HEK293 (cell line): Measurements from ENCODE around the gene CD276.

Source experiments
- CTCF ChIA-PET: fragments of 350-600 bp; formaldehyde crosslinking; extraction: SDS; loops from one replicate; lab custom pipeline; 2021; ENCODE audit warnings: antibody characterized with exemption; lab: Yijun Ruan, JAX
- POLR2A ChIA-PET: fragments of 300-600 bp; formaldehyde crosslinking; extraction: SDS; loops from one replicate; lab custom pipeline; 2020; ENCODE audit warnings: antibody characterized with exemption, inconsistent platforms; lab: Yijun Ruan, JAX
- H3K27ac ChIP-seq: fragments of 200-500 bp; sonication (Bioruptor generic); 2 replicates; pipeline ENCODE4 v1.5.1; 2014; ENCODE audit warnings: low read depth, low read length, control low read depth, inconsistent platforms; ENCODE audit errors: extremely low read depth
- H3K36me3 ChIP-seq, 2 experiments: fragments of 200-500 bp in 1 of 2; sonication (Bioruptor generic) in 1 of 2; 1 replicate in 1 of 2; 2 replicates in 1 of 2; pipeline ENCODE4 v1.5.1; 2014 to 2017; ENCODE audit warnings: inconsistent platforms in 2 of 2, low read length in 2 of 2; ENCODE audit not compliant: control insufficient read depth in 2 of 2, insufficient read depth in 1 of 2
- H3K4me1 ChIP-seq: fragments of 200-500 bp; sonication (Bioruptor generic); 2 replicates; pipeline ENCODE4 v1.5.1; 2014; ENCODE audit warnings: mild to moderate bottlenecking, low read length, inconsistent platforms; ENCODE audit not compliant: control insufficient read depth, insufficient read depth
- H3K4me3 ChIP-seq: 2 replicates; pipeline ENCODE4 v1.5.1; 2011; ENCODE audit warnings: low read depth, mild to moderate bottlenecking, control low read depth, low read length, moderate library complexity
- H3K9me3 ChIP-seq: fragments of 200-500 bp; sonication (Bioruptor generic); 2 replicates; pipeline ENCODE4 v1.5.1; 2014; ENCODE audit warnings: low read depth, low read length, inconsistent platforms; ENCODE audit not compliant: control insufficient read depth, insufficient read depth
- KLF9 ChIP-seq: fragments of 450-650 bp; formaldehyde crosslinking; IDR thresholded peaks from 2 replicates; pipeline ENCODE4 v1.5.1; 2016; ENCODE audit warnings: missing biosample characterization, missing genetic modification characterization, low read depth
- MZF1 ChIP-seq: fragments of 450-650 bp; formaldehyde crosslinking; IDR thresholded peaks from 2 replicates; pipeline ENCODE4 v1.5.1; 2017; ENCODE audit warnings: missing biosample characterization, missing genetic modification characterization, borderline replicate concordance
- RBAK ChIP-seq: fragments of 450-650 bp; formaldehyde crosslinking; IDR thresholded peaks from 2 replicates; pipeline ENCODE4 v1.5.1; 2016; ENCODE audit warnings: missing biosample characterization, missing genetic modification characterization
- WT1 ChIP-seq: fragments of 450-650 bp; formaldehyde crosslinking; IDR thresholded peaks from 2 replicates; pipeline ENCODE4 v1.5.1; 2016; ENCODE audit warnings: missing biosample characterization, missing genetic modification characterization
- ZBTB48 ChIP-seq: fragments of 450-650 bp; formaldehyde crosslinking; IDR thresholded peaks from 2 replicates; pipeline ENCODE4 v1.5.1; 2016; ENCODE audit warnings: missing biosample characterization, missing genetic modification characterization
- ZNF138 ChIP-seq: fragments of 450-650 bp; formaldehyde crosslinking; IDR thresholded peaks from 2 replicates; pipeline ENCODE4 v1.5.1; 2016; ENCODE audit warnings: missing biosample characterization, missing genetic modification characterization, borderline replicate concordance
- ZNF302 ChIP-seq: fragments of 450-650 bp; formaldehyde crosslinking; IDR thresholded peaks from 2 replicates; pipeline ENCODE4 v1.5.1; 2016; ENCODE audit warnings: missing biosample characterization, missing genetic modification characterization, low read depth
- ZNF341 ChIP-seq: fragments of 450-650 bp; formaldehyde crosslinking; IDR thresholded peaks from 2 replicates; pipeline ENCODE4; 2016; ENCODE audit warnings: low read depth, missing biosample characterization, missing genetic modification characterization
- ZNF510 ChIP-seq: fragments of 450-650 bp; formaldehyde crosslinking; IDR thresholded peaks from 2 replicates; pipeline ENCODE4 v1.5.1; 2018; ENCODE audit warnings: mild to moderate bottlenecking, missing genetic modification characterization, missing biosample characterization; ENCODE audit not compliant: insufficient replicate concordance
- ZNF585B ChIP-seq: fragments of 450-650 bp; formaldehyde crosslinking; IDR thresholded peaks from 2 replicates; pipeline ENCODE4 v1.5.1; 2016; ENCODE audit warnings: missing biosample characterization, missing genetic modification characterization
- ZNF670 ChIP-seq: fragments of 450-650 bp; formaldehyde crosslinking; IDR thresholded peaks from 2 replicates; pipeline ENCODE4 v1.5.1; 2016; ENCODE audit warnings: missing biosample characterization, missing genetic modification characterization, low read depth
- ZNF677 ChIP-seq: fragments of 450-650 bp; IDR thresholded peaks from 2 replicates; pipeline ENCODE4 v1.5.0; 2018; ENCODE audit warnings: missing biosample characterization, mild to moderate bottlenecking, missing genetic modification characterization, moderate library complexity
- TF ChIP-seq, protein P1 (sequence below): fragments of 450-650 bp; formaldehyde crosslinking; IDR thresholded peaks from 2 replicates; pipeline ENCODE4 v1.5.1; 2016; ENCODE audit warnings: missing biosample characterization, missing genetic modification characterization
- TF ChIP-seq, protein P2 (sequence below): fragments of 450-650 bp; formaldehyde crosslinking; conservative IDR thresholded peaks from 2 replicates; pipeline ENCODE4 v1.5.1; 2016; ENCODE audit warnings: low read depth, missing biosample characterization, missing genetic modification characterization
- TF ChIP-seq, protein P3 (sequence below): fragments of 450-650 bp; formaldehyde crosslinking; IDR thresholded peaks from 2 replicates; pipeline ENCODE4 v1.5.1; 2016; ENCODE audit warnings: missing biosample characterization, missing genetic modification characterization
- TF ChIP-seq, protein P4 (sequence below): fragments of 450-650 bp; formaldehyde crosslinking; IDR thresholded peaks from 2 replicates; pipeline ENCODE4 v1.5.1; 2016; ENCODE audit warnings: missing biosample characterization, missing genetic modification characterization

The CD276 gene

DNA sequence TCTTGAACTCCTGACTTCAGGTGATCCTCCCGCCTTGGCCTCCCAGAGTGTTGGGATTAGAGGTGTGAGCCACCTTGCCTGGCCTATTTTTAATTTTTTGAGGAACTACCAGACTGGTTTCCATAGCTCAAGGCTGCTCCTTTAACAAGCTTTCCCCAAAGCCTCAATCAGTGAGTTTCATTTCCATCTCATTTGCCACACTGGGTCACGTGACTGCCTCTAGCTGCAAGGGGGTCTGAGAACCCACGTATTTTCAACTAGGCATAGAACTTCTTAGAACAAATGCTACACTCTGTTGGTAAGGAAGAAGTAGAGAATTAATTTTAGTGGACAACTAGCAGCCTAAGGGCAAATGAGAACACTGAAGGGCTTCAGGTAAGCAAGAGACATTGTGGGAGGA is 3.1 kb upstream of the CD276 start:
- CTCF ChIA-PET = interaction anchor here (0.7 to 14.1 kb wide), 3 partner anchors 18 to 190 kb away, joined by 3 to 261 read pairs (median 4); no protein-coding TSS in a partner anchor
- POLR2A ChIA-PET = no interaction called here
- TF ChIP-seq ZNF585B (tag by site-specific recombination) (no peak), ZNF510 (no peak), KLF9 (tag by site-specific recombination) (no peak), ZBTB48 (tag by site-specific recombination) (no peak), ZNF677 (tag by site-specific recombination) (no peak), MZF1 (no peak), ZNF138 (tag by site-specific recombination) (no peak), ZNF341 (no peak)
- TF ChIP-seq, protein P1, sequence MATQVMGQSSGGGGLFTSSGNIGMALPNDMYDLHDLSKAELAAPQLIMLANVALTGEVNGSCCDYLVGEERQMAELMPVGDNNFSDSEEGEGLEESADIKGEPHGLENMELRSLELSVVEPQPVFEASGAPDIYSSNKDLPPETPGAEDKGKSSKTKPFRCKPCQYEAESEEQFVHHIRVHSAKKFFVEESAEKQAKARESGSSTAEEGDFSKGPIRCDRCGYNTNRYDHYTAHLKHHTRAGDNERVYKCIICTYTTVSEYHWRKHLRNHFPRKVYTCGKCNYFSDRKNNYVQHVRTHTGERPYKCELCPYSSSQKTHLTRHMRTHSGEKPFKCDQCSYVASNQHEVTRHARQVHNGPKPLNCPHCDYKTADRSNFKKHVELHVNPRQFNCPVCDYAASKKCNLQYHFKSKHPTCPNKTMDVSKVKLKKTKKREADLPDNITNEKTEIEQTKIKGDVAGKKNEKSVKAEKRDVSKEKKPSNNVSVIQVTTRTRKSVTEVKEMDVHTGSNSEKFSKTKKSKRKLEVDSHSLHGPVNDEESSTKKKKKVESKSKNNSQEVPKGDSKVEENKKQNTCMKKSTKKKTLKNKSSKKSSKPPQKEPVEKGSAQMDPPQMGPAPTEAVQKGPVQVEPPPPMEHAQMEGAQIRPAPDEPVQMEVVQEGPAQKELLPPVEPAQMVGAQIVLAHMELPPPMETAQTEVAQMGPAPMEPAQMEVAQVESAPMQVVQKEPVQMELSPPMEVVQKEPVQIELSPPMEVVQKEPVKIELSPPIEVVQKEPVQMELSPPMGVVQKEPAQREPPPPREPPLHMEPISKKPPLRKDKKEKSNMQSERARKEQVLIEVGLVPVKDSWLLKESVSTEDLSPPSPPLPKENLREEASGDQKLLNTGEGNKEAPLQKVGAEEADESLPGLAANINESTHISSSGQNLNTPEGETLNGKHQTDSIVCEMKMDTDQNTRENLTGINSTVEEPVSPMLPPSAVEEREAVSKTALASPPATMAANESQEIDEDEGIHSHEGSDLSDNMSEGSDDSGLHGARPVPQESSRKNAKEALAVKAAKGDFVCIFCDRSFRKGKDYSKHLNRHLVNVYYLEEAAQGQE = no peak
- TF ChIP-seq, protein P2, sequence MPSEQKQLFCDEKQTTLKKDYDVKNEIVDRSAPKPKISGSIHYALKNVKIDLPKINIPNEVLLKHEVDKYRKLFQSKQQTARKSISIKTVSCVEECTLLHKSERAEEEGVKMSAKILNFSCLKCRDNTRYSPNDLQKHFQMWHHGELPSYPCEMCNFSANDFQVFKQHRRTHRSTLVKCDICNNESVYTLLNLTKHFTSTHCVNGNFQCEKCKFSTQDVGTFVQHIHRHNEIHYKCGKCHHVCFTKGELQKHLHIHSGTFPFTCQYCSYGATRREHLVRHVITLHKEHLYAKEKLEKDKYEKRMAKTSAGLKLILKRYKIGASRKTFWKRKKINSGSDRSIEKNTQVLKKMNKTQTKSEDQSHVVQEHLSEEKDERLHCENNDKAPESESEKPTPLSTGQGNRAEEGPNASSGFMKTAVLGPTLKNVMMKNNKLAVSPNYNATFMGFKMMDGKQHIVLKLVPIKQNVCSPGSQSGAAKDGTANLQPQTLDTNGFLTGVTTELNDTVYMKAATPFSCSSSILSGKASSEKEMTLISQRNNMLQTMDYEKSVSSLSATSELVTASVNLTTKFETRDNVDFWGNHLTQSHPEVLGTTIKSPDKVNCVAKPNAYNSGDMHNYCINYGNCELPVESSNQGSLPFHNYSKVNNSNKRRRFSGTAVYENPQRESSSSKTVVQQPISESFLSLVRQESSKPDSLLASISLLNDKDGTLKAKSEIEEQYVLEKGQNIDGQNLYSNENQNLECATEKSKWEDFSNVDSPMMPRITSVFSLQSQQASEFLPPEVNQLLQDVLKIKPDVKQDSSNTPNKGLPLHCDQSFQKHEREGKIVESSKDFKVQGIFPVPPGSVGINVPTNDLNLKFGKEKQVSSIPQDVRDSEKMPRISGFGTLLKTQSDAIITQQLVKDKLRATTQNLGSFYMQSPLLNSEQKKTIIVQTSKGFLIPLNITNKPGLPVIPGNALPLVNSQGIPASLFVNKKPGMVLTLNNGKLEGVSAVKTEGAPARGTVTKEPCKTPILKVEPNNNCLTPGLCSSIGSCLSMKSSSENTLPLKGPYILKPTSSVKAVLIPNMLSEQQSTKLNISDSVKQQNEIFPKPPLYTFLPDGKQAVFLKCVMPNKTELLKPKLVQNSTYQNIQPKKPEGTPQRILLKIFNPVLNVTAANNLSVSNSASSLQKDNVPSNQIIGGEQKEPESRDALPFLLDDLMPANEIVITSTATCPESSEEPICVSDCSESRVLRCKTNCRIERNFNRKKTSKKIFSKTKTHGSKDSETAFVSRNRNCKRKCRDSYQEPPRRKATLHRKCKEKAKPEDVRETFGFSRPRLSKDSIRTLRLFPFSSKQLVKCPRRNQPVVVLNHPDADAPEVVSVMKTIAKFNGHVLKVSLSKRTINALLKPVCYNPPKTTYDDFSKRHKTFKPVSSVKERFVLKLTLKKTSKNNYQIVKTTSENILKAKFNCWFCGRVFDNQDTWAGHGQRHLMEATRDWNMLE (tag by site-specific recombination) = no peak
- TF ChIP-seq, protein P3, sequence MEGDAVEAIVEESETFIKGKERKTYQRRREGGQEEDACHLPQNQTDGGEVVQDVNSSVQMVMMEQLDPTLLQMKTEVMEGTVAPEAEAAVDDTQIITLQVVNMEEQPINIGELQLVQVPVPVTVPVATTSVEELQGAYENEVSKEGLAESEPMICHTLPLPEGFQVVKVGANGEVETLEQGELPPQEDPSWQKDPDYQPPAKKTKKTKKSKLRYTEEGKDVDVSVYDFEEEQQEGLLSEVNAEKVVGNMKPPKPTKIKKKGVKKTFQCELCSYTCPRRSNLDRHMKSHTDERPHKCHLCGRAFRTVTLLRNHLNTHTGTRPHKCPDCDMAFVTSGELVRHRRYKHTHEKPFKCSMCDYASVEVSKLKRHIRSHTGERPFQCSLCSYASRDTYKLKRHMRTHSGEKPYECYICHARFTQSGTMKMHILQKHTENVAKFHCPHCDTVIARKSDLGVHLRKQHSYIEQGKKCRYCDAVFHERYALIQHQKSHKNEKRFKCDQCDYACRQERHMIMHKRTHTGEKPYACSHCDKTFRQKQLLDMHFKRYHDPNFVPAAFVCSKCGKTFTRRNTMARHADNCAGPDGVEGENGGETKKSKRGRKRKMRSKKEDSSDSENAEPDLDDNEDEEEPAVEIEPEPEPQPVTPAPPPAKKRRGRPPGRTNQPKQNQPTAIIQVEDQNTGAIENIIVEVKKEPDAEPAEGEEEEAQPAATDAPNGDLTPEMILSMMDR = no peak
- Histone ChIP-seq H3K4me3 (no peak overlapping the region), H3K4me1 (peaks cover 10% of the 10 kb centered on the region), H3K36me3 (no peaks in the 10 kb centered on the region), H3K27ac (no peak overlapping the region), H3K9me3 (no peaks in the 10 kb centered on the region)

DNA sequence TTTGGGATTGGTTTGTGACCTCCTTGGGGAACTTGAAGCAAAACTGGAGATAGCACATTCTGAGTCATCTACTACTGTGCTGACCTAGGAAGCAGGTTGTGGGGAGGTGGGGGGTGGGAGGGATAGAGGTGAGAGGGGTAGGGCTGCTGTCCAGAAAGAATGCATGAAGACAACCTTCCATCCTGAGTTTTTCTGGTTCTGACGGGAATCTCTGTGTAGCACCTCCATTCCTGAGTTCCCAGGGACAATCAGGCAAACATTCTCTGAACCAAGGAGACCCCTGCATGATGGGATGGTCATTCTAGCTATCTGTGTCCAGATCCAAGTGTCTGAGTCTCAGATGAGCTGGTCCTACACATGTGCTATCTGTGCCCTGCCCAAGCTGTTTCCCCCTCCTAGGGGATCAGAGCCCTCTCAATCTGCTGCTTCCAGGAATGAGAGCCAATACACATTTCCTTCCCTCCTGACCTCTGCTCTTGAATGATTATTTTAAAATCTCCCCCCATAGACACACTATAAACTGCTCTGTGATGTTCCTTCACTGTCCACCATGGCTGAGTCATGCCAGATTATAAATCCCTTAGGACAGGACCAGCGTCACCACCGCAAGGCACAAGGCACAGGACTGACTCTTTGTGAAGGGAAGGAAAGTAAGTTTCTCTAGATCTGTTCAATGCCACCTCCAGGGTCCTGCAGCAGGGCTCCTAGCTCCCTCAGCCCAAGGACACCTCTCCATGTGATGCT is 2.2 kb upstream of the CD276 start:
- Histone ChIP-seq H3K36me3 (no peaks in the 10 kb centered on the region), H3K4me1 (peaks cover 19% of the 10 kb centered on the region), H3K9me3 (no peaks in the 10 kb centered on the region), H3K4me3 (no peak overlapping the region), H3K27ac (no peak overlapping the region)
- TF ChIP-seq WT1 (tag by site-specific recombination) (no peak), ZNF670 (tag by site-specific recombination) (no peak), RBAK (no peak), ZNF302 (tag by site-specific recombination) (no peak)
- TF ChIP-seq, protein P4, sequence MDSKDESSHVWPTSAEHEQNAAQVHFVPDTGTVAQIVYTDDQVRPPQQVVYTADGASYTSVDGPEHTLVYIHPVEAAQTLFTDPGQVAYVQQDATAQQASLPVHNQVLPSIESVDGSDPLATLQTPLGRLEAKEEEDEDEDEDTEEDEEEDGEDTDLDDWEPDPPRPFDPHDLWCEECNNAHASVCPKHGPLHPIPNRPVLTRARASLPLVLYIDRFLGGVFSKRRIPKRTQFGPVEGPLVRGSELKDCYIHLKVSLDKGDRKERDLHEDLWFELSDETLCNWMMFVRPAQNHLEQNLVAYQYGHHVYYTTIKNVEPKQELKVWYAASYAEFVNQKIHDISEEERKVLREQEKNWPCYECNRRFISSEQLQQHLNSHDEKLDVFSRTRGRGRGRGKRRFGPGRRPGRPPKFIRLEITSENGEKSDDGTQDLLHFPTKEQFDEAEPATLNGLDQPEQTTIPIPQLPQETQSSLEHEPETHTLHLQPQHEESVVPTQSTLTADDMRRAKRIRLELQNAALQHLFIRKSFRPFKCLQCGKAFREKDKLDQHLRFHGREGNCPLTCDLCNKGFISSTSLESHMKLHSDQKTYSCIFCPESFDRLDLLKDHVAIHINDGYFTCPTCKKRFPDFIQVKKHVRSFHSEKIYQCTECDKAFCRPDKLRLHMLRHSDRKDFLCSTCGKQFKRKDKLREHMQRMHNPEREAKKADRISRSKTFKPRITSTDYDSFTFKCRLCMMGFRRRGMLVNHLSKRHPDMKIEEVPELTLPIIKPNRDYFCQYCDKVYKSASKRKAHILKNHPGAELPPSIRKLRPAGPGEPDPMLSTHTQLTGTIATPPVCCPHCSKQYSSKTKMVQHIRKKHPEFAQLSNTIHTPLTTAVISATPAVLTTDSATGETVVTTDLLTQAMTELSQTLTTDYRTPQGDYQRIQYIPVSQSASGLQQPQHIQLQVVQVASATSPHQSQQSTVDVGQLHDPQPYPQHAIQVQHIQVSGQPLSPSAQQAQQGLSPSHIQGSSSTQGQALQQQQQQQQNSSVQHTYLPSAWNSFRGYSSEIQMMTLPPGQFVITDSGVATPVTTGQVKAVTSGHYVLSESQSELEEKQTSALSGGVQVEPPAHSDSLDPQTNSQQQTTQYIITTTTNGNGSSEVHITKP (tag by site-specific recombination) = peak; percentile 97
- ChIA-PET POLR2A (no interaction called here), CTCF (interaction anchor here (1.0 to 14.1 kb wide), 3 partner anchors 17 to 47 kb away, joined by 3 to 261 read pairs (median 94); partner anchors contain the start of gene NPTN)
